K562 (cell line): ENCODE data around the gene CST5. TPM values are rescaled to one million over a fixed set of nuclear protein-coding genes. Genes with fewer than 3 reads are reported as not detected.

Source experiments
- ATAC-seq: fragments of 200-7000 bp; cut with Tn5 transposase; 3 replicates; pipeline ENCODE4 v1.9.1; 2020; ENCODE audit warnings: moderate library complexity
- BruUV-seq: library from RNA; stranded (reverse); fragments of 400-500 nt; replicated peaks from 2 replicates; lab custom pipeline; 2021; lab: Mats Ljungman, UMichigan
- CTCF ChIA-PET: fragments of 300-600 bp; formaldehyde crosslinking; extraction: SDS; loops from one replicate; lab custom pipeline; 2021; ENCODE audit warnings: low intra/inter-chr PET ratio; lab: Yijun Ruan, JAX
- POLR2A ChIA-PET: fragments of 300-600, 350-650 bp; sonication (Branson Sonifier 250); formaldehyde crosslinking; extraction: SDS; loops from one replicate; lab custom pipeline; 2021; ENCODE audit warnings: antibody characterized with exemption, inconsistent platforms; lab: Yijun Ruan, JAX
- DNase-seq, 4 experiments: peaks; one replicate each; pipeline versions ENCODE4 v3.0.0 to v3.0.0-alpha.2; 2011 to 2018; ENCODE audit warnings: low spot score in 3 of 4, mixed read lengths in 3 of 4; ENCODE audit errors: extremely low read depth in 1 of 4
- FAIRE-seq: peaks from 2 replicates; lab custom pipeline; 2011; peaks lifted over from hg19 to GRCh38; lab: Jason Lieb, UNC
- H2AFZ ChIP-seq: 2 replicates; pipeline ENCODE4 v1.6.0; 2011; ENCODE audit warnings: low read depth, low read length, control low read depth, inconsistent platforms
- H3K27ac ChIP-seq: fragments of 200-600 bp; 3 replicates; pipeline ENCODE4 v1.8.0; 2011; ENCODE audit warnings: low read depth, mild to moderate bottlenecking, control low read depth, inconsistent platforms, low read length, moderate library complexity, mixed read lengths; ENCODE audit errors: extremely low read depth
- H3K27me3 ChIP-seq, 2 experiments: fragments of 300-600 bp in 1 of 2; 2 replicates in 1 of 2; 3 replicates in 1 of 2; pipeline versions ENCODE4 v1.6.0 to v1.8.0; 2011; ENCODE audit warnings: inconsistent platforms in 2 of 2, low read length in 2 of 2, mild to moderate bottlenecking in 1 of 2, mixed read lengths in 1 of 2, moderate library complexity in 1 of 2; ENCODE audit not compliant: control insufficient read depth in 2 of 2, insufficient read depth in 2 of 2
- H3K36me3 ChIP-seq: fragments of 300-600 bp; 3 replicates; pipeline ENCODE4 v1.8.0; 2011; ENCODE audit warnings: mild to moderate bottlenecking, low read length, inconsistent platforms; ENCODE audit not compliant: control insufficient read depth, insufficient read depth
- H3K4me1 ChIP-seq, 2 experiments: fragments of 200-600 bp in 1 of 2; replicated peaks in 1 of 2; 2 replicates in 1 of 2; 3 replicates in 1 of 2; pipeline versions ENCODE4 v1.5.1 to v1.8.0; 2011; ENCODE audit warnings: inconsistent platforms in 2 of 2, low read length in 2 of 2, mild to moderate bottlenecking in 1 of 2, mixed read lengths in 1 of 2, moderate library complexity in 1 of 2; ENCODE audit not compliant: control insufficient read depth in 2 of 2, insufficient read depth in 2 of 2
- H3K4me2 ChIP-seq: 2 replicates; pipeline ENCODE4 v1.6.1; 2011; ENCODE audit warnings: low read length, control low read depth, inconsistent platforms, mixed read lengths; ENCODE audit not compliant: insufficient read depth
- H3K4me3 ChIP-seq: fragments of 200-600 bp; sonication (generic), shearing (Covaris generic); 2 replicates; pipeline ENCODE4 v1.5.1; 2016; ENCODE audit warnings: control low read depth, inconsistent platforms
- H3K79me2 ChIP-seq: fragments of 200-600 bp; 3 replicates; pipeline ENCODE4 v1.8.0; 2011; ENCODE audit warnings: low read length, inconsistent platforms; ENCODE audit not compliant: control insufficient read depth, insufficient read depth
- H3K9ac ChIP-seq, 2 experiments: 2 replicates each; pipeline versions ENCODE4 v1.6.0 to v1.6.1; 2011; ENCODE audit warnings: low read depth in 2 of 2, low read length in 2 of 2, control low read depth in 1 of 2, inconsistent platforms in 1 of 2, mild to moderate bottlenecking in 1 of 2, mixed read lengths in 1 of 2; ENCODE audit not compliant: insufficient read depth in 1 of 2
- H3K9me1 ChIP-seq: one replicate; pipeline ENCODE4 v1.6.0; 2011; ENCODE audit warnings: inconsistent platforms, mild to moderate bottlenecking, low read length, moderate library complexity; ENCODE audit not compliant: control insufficient read depth, insufficient read depth
- H3K9me3 ChIP-seq: replicated peaks from 2 replicates; pipeline ENCODE4 v1.5.1; 2011; ENCODE audit warnings: low read depth, low read length, inconsistent platforms; ENCODE audit not compliant: control insufficient read depth, insufficient read depth
- H4K20me1 ChIP-seq: replicated peaks from 2 replicates; pipeline ENCODE4 v1.6.1; 2011; ENCODE audit warnings: low read length, inconsistent platforms, mixed read lengths; ENCODE audit not compliant: control insufficient read depth, insufficient read depth
- CHD2 ChIP-seq: IDR thresholded peaks from 2 replicates; pipeline ENCODE4 v1.6.1; 2011; ENCODE audit warnings: low read depth, low read length
- E2F5 ChIP-seq: sonication (generic); formaldehyde crosslinking; IDR thresholded peaks from 2 replicates; pipeline ENCODE4 v1.8.0; 2022; ENCODE audit warnings: mild to moderate bottlenecking, missing genetic modification reagents
- ELF4 ChIP-seq: fragments of 450-650 bp; formaldehyde crosslinking; IDR thresholded peaks from 2 replicates; pipeline ENCODE4 v1.4.0; 2022; ENCODE audit warnings: missing genetic modification characterization
- HLTF ChIP-seq: fragments of 450-650 bp; IDR thresholded peaks from 2 replicates; pipeline ENCODE4 v1.6.1; 2016
- RBM22 ChIP-seq: fragments of 200-400 bp; formaldehyde crosslinking; IDR thresholded peaks from 2 replicates; pipeline ENCODE4 v1.6.1; 2018; ENCODE audit warnings: low read length, low read depth; ENCODE audit not compliant: poor library complexity, severe bottlenecking
- REST ChIP-seq, 2 experiments: fragments of 450-650 bp; formaldehyde crosslinking in 1 of 2; IDR thresholded peaks; 2 replicates each; pipeline versions ENCODE4 v1.4.0 to v1.6.1; 2014 to 2020; ENCODE audit warnings: mild to moderate bottlenecking in 2 of 2, borderline replicate concordance in 1 of 2, low read depth in 1 of 2
- SREBF2 ChIP-seq: sonication (generic); formaldehyde crosslinking; IDR thresholded peaks from 2 replicates; pipeline ENCODE4 v1.4.0; 2020; ENCODE audit warnings: mild to moderate bottlenecking, missing genetic modification reagents
- ZNF23 ChIP-seq: fragments of 250-450 bp; sonication (Bioruptor Pico); IDR thresholded peaks from 2 replicates; pipeline ENCODE4 v1.4.0; 2020; ENCODE audit warnings: mild to moderate bottlenecking
- ZNF408 ChIP-seq: fragments of 250-450 bp; sonication (Bioruptor Pico); IDR thresholded peaks from 2 replicates; pipeline ENCODE4 v1.4.0; 2020; ENCODE audit warnings: low read depth, mild to moderate bottlenecking, moderate library complexity
- ZNF740 ChIP-seq, 3 experiments: fragments of 200-800 bp in 1 of 3; sonication (Bioruptor generic) in 1 of 3; sonication (generic) in 1 of 3; formaldehyde crosslinking in 1 of 3; IDR thresholded peaks; 2 replicates each; pipeline versions ENCODE4 v1.6.1 to v1.8.0; 2016 to 2022; ENCODE audit warnings: mild to moderate bottlenecking in 2 of 3, missing compliant biosample characterization in 2 of 3, missing genetic modification characterization in 2 of 3, missing genetic modification reagents in 1 of 3
- WGBS: fragments of 100-300 bp; shearing (Covaris generic); methylation state at CpG from one replicate; pipeline ENCODE4 v1.1.6; 2016; ENCODE audit warnings: low coverage, mixed read lengths; ENCODE audit not compliant: insufficient coverage; ENCODE audit errors: missing lambda C conversion rate; 5-methylcytosine and 5-hydroxymethylcytosine counted together
- in situ Hi-C: fragments of 300-500 bp; cut with MboI; formaldehyde crosslinking; loops from 4 replicates; pipeline ENCODE4 v1.15.0; 2018; ENCODE audit warnings: inconsistent platforms, mixed read lengths
- intact Hi-C: fragments of 100-400 bp; cut with micrococcal nuclease; formaldehyde crosslinking; loops from 2 replicates; pipeline ENCODE4 v1.14.2; 2022
- polyA plus RNA-seq, 8 experiments: library from polyadenylated mRNA; depleted of rRNA in 4 of 8; stranded (reverse) in 5 of 8; unstranded in 3 of 8; fragments of >200 nt; fragmentation: Nextera tagmentation in 2 of 8; fragmentation: Illumina TruSeq in 1 of 8; extraction: Ambion mirVana in 2 of 8; extraction: Trizol in 1 of 8; gene quantifications; 2 replicates each; pipeline versions ENCODE4 v1.2.1 to v1.2.3, GENCODE V29; 2011 to 2014; ENCODE audit warnings: inconsistent platforms in 1 of 8, missing spikeins in 1 of 8
- total RNA-seq, 7 experiments: library from RNA; depleted of rRNA in 6 of 7; stranded (reverse); fragments of >200 nt in 6 of 7; fragmentation: Illumina TruSeq in 2 of 7; extraction: Trizol in 2 of 7; gene quantifications; 2 replicates each; pipeline versions ENCODE4 v1.2.1 to v1.2.3, GENCODE V29; 2011 to 2021; ENCODE audit warnings: low replicate concordance in 1 of 7
- TF ChIP-seq, protein P1 (sequence below): sonication (generic); formaldehyde crosslinking; IDR thresholded peaks from 2 replicates; pipeline ENCODE4 v1.8.0; 2022; ENCODE audit warnings: mild to moderate bottlenecking, missing genetic modification reagents

CST5 gene
- total and polyA plus RNA-seq, 9 of the 15 experiments (the other 6 are each of a cell fraction or from before 2014, with no cell fraction given), result not detected

DNA sequence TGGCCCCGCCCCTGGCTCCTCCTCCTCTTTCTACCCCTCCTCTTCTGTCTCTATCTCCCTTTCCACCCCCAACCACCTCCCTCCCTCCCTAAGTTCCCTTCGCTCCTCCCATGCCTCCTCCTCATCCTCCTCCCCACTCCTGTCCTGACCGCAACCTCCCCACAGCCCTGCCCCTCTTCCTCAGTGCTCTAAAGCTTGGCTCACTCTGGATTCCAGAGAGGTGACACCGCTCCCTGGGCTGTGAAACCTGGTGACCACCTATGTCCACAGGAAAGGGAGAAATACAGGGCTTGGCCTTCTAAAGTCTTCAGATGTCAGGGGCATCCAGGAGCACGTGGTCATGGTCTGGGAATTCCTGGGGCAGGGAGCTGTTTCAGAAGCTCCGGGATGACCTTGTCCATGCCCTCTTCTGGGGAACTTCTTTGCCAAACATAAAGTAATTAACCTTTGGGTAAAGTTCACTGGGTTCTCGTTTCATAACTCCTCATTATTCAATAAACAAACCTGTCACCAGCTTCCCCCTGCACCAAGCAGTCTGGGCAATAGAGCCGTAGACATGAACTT, 345 bp upstream of the CST5 start:
- no peak overlapping the region for H3K4me2 ChIP-seq
- H4K20me1 ChIP-seq, result no peaks in the 10 kb centered on the region
- intact Hi-C loops (no loop called here), in situ Hi-C loops (loop anchor here (10.0 kb wide), 1 partner anchor 115 kb away; no protein-coding TSS in a partner anchor)
- no peaks in the 10 kb centered on the region for H3K27me3 ChIP-seq
- ChIA-PET POLR2A (no interaction called here), CTCF (no interaction called here)
- DNase-seq, result peak in 2 of 4 experiments; percentile 4 to 7
- H2AFZ ChIP-seq, result no peak overlapping the region
- BruUV-seq, result no TSS peak
- no peaks in the 10 kb centered on the region for H3K4me1 ChIP-seq
- H3K79me2 ChIP-seq, result no peaks in the 10 kb centered on the region
- no peaks in the 10 kb centered on the region for H3K9me3 ChIP-seq
- H3K36me3 ChIP-seq, result no peaks in the 10 kb centered on the region
- no peak overlapping the region for H3K27ac ChIP-seq
- H3K9me1 ChIP-seq, result no peaks in the 10 kb centered on the region
- 9% methylated on average over 3 of the region's 8 CpGs for WGBS
- no peak for FAIRE-seq
- ATAC-seq, result no peak
- no peak overlapping the region for H3K4me3 ChIP-seq
- H3K9ac ChIP-seq, result no peak overlapping the region
- TF ChIP-seq, protein P1, sequence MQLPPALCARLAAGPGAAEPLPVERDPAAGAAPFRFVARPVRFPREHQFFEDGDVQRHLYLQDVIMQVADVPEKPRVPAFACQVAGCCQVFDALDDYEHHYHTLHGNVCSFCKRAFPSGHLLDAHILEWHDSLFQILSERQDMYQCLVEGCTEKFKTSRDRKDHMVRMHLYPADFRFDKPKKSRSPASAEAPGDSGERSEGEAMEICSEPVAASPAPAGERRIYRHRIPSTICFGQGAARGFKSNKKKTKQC (CRISPR knock-in tag), result no peak
- TF ChIP-seq ZNF740 (CRISPR knock-in tag; IDR thresholded peaks at IDR 0.05) (no peak), ZNF740 (tag; IDR thresholded peaks at IDR 0.05) (no peak), ZNF408 (CRISPR knock-in tag) (no peak), ZNF23 (CRISPR knock-in tag) (no peak), CHD2 (no peak), SREBF2 (CRISPR knock-in tag) (no peak), RBM22 (no peak), E2F5 (CRISPR knock-in tag) (no peak), ELF4 (CRISPR knock-in tag) (no peak), HLTF (no peak), REST (IDR thresholded peaks at IDR 0.05; ENCODE audit: borderline replicate concordance) (no peak), REST (CRISPR knock-in tag; IDR thresholded peaks at IDR 0.05; ENCODE audit: low read depth) (no peak)
